Measurements from ENCODE around the gene DPEP1.

DNA sequence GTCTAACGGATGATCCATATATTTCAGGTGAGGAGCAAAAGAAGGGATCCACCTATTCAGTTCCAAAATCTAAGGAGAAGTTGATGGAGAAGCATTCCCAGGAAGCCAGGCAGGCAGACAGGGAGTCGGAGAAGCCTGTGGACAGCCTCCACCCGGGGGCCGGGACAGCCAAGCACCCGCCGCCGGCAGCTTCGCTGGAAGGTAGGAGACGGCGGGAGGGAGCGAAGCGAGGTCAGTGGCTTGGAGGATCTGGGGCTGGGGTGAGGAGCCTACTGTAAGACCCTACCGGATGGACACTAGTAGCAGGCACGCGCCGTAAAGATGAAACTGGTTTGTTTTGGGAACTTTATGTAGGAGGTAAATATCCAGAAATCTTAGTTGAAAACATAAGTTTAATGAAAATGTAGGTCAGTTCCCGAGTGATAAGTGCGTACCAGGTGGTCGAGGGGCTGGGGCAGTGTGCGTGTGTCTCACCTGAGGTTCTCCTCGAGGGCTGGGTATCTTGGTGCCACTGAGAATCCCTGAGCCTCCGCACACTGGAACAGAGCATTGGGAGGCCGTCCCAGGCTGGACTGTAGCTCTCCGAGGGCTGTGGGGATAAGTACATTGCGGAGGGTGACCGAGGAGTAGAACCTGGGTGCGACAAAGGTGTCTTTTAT, 44.9 kb downstream of the DPEP1 start:
- TF ChIP-seq EZH2phosphoT487 (IDR thresholded peaks at IDR 0.05; ENCODE audit: insufficient read depth, low read depth), result no peak
- no peak for TF ChIP-seq EZH2 (IDR thresholded peaks at IDR 0.05; ENCODE audit: insufficient read depth, poor library complexity, severe bottlenecking)
